HG02571 (cell line): ENCODE results near the gene SPSB2.

Experiments used
- ATAC-seq: cut with Tn5 transposase; IDR thresholded peaks from one replicate; pipeline ENCODE4 v1.9.1; 2021; ENCODE audit warnings: mild to moderate bottlenecking, moderate library complexity; ENCODE audit not compliant: unreplicated experiment

The SPSB2 gene

DNA sequence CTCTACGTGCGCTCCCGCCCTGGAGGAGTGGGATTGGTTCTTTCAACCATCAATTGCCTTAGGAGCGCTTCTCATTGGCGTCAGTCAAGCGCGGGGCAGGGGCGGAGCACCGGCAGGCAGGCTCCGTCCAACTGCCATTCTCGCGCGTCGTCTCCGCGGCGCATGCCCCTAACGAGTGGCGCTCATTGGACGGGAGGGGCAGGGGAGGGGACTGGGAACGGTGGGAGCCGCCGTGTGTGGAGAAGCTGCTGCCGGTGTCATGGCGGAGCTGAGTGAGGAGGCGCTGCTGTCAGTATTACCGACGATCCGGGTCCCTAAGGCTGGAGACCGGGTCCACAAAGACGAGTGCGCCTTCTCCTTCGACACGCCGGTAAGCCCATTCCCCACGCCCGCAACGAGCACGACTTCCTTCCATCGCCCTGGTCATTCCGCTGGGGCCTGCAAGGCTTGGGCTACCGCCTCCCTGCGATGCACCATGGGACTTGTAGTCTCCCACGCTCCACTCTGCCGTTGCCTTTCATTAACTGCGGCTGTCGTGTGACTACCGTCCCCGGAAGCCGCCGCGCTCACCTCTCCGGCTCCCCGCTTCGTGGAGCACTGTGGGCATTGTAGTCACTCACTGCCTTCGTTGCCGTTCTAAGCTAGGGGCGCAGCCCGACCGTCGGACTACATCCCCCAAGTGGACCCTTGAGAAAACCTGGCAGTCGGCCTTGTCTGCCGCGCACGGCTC, 21.0 kb downstream of the SPSB2 start, which contains the start of gene USP5:
Gene USP5 (plus strand): TSS at position 230 of the 730 bp plus-strand sequence. CDS start 30 bp downstream, at position 260.
- ATAC-seq: peak; percentile 69

DNA sequence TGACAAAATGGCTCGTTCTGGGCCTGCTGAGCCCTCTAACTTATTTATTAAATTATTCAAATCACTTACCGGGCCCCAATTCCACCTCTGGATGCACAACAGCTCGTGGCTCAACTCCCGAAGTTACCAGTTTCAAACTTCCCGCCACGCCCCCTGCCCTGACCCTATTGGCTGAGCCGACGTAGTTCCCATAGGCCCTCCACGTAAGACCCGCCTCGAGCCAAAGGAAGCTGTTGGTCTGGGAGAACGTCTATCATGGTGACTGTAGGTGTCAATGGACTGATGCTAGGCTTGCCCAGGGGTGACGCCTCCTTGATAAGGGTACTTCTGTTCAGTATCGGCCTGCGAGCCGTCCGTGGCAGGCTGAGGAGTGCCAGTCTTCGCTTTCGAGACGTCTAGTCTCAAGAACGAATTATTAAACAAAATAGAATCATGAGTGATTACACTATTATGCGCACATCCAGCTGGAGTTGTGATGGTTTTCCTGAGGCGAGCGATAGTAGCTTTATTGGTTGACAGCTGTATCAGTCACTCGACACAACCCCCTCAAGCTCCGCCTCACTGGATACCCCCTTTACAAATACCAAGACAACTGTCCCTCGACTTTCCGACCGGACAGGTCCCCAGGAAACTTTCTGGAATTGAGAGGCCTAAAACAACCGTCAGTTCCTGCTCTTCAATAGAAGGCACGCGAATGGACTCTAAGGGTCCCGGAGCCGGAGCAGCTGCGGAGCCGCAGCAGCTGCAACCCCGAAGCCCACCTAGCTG, 21.8 kb downstream of the SPSB2 start, which contains the start of gene CDCA3:
Gene CDCA3 (minus strand): TSS at position 134 of the 768 bp plus-strand sequence. CDS start 334 bp downstream, outside the sequence.
- peak; percentile 47 for ATAC-seq

DNA sequence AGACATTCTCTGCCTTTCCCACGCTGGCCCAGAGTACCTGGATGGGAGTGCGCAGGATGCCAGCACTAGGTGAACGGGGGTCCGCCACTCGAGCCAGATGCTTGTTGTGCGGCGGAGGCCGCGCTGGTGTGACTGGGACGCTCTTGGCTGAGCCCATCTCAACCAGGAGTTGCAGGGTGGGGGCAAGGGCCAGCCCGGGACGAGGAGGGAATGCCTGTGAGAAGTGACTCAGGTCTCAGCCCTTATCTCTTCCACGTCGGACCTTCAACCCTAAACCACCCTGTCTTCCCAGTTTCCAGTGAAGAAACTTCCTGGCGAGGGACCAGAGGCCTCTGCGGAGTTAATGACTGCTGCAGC, 22.3 kb downstream of the SPSB2 start:
- no peak for ATAC-seq

DNA sequence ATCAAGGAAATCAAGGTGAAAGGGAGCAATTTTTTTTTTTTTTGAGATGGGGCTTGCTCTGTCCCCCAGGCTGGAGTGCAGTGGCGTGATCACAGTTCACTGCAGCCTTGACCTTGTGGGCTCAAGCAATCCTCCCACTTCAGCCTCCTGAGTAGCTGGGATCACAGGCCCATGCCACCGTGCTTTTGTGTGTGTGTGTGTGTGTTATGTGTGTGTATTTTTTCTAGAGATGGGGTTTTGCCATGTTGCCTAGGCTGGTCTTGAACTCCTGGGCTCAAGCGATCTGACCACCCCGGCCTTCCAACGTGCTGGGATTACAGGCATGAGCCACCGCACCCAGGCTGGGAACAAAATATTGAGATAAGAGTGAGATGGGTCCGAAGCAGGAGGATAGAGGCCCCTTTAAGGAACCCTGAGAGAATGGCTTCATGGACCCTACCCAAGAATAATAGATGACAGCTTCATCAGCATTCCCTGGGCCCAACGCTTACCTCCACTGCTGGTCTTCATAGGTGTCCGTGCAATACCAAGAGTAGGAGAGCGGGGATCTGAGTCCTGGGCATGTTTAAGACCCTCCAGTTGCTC, 23.0 kb downstream of the SPSB2 start:
- ATAC-seq: no peak

DNA sequence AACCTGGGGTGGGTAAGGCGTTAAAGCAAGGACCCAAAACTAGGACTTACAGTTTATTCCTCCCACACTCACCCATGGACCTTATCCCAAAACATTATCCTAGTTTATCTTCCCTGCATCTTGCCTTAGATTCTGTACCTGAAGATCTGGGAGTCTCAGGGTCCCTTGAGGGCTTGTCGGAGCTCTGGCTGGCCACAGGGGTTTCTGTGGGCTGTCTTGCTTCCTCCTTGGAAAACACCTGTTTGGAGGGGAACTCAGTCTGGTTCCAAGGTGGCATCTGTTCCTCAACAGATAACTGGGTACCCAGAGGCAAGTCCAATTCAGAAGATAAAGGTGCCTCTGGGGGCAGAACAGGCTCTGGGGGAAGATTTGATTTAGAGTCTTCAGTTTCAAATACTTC, 23.7 kb downstream of the SPSB2 start:
- ATAC-seq: no peak

DNA sequence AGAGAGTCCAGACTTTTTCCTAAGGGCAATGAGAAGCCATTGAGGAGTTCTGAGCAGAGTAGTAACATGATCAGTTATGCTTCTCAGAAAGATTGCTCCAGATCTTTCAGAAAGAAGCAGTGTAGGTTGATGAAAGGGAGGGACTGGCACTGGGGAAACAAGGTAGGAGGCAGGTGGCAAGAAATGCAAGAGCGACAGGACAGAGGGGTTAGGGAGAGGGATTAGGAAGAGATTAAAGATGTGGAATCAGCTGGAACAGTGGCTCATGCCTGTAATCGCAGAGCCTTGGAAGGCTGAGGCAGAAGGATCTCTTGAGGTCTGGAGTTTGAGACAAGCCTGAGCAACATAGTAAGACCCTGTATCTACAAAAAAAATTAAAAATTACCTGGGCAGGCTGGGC, 25.4 kb downstream of the SPSB2 start:
- no peak for ATAC-seq

DNA sequence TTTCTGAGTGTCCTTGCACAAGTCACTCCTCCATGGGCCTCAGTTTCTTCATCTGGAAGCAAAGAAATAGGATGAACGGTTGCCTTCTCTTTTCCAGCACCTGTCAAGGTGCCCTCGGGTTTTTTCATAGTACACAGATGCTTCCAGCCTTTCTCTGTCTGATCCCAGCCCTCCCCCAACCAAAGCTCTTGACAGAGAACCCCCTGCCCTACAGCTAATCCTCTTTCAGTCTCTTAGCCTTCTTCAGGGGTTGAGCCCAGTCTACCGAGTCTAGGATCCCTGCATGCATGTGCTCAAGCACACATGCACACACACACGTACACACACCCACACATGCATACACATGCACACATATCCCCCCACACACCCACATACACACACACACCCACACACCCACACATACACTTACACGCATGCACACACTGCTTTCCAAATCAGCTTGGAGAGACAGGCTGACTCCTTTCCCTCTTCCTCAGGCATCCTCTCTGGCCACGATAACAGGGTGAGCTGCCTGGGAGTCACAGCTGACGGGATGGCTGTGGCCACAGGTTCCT, 26.7 kb downstream of the SPSB2 start:
- no peak for ATAC-seq

DNA sequence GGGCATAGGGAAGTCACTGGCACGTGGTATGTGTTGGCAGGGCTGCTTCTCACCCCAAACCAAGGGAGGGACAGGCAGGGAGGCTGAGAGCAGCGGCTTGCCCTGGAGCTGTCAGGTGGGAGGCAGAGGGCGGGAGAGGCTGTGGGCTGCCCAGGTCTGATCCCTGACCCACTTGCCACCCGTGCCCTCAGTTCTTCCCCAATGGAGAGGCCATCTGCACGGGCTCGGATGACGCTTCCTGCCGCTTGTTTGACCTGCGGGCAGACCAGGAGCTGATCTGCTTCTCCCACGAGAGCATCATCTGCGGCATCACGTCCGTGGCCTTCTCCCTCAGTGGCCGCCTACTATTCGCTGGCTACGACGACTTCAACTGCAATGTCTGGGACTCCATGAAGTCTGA, 27.7 kb downstream of the SPSB2 start:
- ATAC-seq: no peak

DNA sequence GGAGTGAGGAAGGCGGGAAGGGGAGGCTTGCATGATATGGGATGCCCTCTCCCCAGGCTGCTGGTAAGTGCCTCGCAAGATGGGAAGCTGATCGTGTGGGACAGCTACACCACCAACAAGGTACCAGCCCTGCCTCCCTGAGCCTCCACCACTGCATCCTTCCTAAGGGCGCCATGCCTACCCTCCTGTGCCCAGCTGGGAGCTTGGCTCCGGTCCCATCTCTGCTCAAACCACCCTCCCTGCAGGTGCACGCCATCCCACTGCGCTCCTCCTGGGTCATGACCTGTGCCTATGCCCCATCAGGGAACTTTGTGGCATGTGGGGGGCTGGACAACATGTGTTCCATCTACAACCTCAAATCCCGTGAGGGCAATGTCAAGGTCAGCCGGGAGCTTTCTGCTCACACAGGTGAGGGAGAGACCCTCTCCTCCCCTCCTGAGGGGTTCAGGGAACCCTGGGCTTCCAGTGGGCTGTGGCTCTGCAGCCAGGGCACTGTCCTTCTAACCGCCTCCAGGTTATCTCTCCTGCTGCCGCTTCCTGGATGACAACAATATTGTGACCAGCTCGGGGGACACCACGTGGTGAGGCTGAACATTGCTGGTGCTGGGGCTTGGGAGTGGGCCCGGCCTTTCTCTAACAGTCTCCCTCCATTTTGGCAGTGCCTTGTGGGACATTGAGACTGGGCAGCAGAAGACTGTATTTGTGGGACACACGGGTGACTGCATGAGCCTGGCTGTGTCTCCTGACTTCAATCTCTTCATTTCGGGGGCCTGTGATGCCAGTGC, 29.8 kb downstream of the SPSB2 start:
- ATAC-seq: no peak

DNA sequence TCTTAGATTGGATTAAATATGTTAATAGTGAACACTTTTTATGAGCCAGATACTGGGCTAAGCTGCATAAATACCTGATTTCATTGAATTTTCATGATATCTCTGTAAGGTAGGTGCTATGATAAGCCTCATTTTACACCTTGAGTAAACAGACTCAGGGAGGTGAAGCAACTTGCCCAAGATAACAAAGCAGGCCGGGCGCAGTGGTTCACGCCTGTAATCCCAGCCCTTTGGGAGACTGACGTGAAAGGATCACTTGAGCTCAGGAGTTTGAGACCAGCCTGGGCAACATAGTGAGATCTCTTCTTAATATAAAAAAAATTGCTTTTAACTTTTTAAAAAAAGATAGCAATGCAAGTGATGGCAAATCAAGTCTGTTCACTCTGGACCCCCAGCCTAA, 31.0 kb downstream of the SPSB2 start:
- ATAC-seq: no peak

DNA sequence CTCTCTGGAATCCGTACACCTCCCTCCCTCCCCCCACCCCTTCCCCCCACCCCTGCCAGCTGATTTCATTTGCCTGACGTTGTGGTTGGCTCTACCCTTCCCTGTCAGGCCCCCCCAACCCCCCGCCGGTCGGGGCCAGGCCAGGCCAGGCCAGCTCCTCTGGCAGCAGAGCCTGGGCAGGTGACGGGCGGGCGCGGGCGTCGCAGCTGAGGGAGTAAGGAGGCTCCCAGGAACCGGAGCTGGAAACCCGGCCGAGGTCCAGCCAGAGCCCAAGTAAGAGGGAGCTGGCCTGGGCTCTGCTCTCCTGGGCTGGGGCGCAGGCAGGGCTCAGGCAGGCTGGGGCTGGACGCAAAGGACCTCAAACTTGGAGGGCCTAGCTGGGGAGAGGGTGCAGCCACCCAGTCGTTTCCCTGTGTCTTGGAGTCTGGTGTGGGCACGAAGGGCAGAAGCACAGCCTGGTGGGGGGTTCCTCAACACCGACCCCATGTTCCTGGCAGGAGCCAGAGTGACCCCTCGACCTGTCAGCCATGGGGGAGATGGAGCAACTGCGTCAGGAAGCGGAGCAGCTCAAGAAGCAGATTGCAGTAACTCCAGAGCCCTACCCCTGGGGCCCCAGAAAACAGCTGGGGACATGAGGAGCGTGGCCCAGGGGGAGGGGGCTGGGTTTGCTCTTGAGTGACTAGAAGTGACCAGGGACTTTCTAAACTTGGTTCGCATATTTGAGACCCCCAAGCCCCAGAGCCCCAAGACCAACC, 32.2 kb downstream of the SPSB2 start, which contains the start of gene GNB3:
Gene GNB3 (plus strand): TSS at position 165 of the 755 bp plus-strand sequence. CDS start 363 bp downstream, at position 528.
- no peak for ATAC-seq

DNA sequence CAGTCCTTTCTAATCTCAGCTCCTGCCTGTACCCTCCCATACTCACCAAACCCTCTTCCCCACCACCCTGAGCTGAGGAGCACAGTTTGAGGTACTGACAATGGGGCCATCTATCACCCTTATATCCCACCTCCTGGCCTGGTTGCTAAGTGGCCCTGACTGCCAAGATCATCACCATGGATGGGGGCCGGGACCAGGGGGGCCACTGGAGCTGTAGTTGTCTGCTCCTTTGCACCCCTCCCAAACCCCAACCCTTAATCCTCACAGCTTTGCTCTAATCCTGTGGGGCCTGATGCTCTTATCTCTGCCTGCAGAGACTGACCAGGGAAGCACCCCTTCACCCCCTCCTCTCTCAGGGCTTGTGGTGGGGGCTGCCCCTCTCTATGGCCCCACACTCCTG, 32.8 kb downstream of the SPSB2 start:
- ATAC-seq: peak; percentile 16

DNA sequence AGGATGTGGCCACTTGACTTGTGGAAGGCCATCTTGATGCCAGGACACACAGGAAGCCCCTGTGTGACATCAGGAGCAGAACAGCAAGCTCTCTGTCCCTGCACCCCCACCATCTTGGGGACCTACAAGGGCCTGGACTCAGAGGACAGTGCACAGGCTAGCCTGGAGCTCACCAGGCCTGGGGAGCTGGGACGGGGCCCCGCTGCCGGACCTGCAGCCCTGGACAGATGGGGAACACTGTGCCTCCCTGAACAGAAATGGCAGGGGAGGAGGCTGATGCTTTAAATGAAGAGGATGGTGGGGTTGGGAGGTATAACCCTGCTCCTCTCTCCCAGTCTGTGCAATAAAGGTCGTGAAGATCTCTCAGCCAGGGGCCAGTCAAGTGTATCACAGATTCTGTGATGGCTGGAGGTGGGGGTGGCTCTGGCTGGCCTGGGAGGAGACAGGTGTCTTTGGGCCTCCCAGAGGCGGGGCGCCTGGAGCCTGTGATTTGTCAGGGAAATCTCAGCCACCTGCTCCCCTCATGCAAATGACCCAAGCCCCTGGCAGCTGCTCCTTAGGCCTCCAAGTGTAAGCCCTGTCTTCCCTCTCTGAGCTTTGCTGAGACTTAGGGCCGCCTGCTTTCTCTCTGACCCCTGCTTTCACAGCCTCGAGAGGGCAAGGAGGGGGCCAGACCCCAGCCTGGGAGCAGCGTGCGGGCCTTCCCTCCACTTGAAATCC, 33.5 kb downstream of the SPSB2 start:
- ATAC-seq: peak; percentile 79

DNA sequence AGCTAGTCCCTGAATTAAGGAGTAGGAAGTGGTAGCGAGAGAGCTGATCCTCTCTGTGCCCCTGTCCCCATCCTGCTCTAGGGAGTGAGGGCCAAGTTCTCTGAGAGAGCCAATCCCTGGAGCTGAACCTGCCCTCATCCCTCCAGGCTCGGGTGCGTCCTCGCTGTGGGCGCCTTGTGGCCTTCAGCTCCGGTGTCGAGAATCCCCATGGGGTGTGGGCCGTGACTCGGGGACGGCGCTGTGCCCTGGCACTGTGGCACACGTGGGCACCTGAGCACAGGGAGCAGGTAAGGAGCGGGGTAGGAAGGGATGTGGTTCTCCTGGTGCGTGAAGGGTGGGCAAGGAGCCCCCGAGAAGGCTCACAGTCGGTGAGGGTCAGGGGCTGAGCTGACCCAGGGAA, 34.2 kb downstream of the SPSB2 start:
- no peak for ATAC-seq

DNA sequence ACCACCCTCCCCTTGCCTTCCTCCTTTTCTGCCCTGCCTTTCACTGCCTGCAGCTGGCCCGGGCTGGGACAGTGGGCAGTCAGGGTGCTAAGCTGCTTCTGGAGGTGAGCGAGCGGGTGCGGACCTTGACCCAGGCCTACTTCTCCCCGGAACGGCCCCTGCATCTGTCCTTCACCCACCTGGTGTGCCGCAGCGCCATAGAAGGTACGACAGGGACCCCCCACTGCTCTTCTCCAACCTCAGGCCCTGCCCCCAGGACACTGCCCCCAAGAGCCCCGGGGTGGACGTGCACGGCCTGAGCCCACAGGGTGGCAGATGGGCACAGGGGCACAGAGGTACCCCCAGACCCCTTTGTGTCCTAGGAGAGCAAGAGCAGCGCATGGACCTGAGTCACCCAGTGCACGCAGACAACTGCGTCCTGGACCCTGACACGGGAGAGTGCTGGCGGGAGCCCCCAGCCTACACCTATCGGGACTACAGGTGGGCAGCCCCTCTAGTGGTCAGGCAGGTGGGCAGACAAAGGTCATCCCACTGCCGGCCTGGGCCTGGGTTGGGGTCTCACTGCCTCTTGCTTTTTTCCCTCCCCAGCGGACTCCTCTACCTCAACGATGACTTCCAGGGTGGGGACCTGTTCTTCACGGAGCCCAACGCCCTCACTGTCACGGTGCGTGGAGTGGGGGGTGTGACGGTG, 35.6 kb downstream of the SPSB2 start:
- ATAC-seq: no peak

DNA sequence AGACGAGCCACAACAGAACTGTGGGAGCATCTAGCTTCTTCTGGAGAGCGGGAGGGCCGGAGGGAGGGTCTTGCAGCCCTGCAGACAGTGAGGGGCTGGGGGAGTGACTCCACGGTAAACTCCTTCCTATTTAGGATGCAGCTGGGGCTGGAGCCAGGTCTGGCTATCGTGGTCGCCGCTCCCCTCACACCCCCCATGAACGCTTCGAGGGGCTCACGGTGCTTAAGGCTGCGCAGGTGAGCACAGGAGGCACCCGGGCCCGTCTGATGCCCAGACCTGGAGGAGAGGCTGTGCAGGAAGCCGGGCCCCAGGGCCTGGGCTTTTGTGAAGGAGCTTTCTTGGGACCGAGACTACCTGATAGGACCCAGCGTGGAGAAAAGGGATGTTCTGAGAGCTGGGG, 36.3 kb downstream of the SPSB2 start:
- ATAC-seq: no peak

DNA sequence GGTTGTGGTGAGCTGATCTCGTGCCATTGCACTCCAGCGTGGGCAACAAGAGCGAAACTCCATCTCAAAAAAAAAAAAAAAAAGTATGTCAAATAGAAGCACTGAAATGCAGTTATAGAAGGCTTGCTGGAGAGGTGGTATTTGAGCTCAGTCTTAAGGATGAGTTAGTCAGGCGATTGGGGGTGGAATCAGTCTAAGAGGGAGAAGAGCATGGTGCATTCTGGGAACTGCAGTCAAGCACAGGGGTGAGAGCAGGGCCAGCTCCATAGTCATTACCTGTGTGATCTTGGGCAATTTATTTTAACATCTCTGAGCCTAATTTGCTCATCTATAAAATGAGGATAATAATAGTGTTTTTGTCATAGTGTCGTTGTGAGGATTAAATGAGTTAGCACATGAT, 38.2 kb downstream of the SPSB2 start:
- ATAC-seq: no peak

DNA sequence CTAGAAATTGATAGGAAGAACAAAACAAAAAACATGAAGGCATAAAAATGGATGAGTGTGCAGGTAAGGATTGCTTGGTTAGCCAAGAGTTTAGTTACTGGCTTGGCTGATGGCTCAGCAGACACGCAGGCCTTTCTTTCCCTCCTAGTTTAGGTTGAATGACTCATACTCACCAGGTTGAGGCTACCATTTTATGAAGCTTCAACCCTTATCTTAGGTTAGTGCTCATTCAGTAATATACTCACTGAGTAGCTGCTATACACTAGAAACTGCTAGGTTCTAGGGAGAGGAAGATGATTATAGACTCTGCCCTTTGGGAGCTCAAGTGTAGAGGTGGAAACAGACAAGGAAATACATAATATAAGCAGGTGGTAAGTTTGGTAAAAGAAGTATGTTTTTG, 38.8 kb downstream of the SPSB2 start:
- ATAC-seq: no peak
